ENCODE results near the gene GPX4.

Gene GPX4

DNA sequence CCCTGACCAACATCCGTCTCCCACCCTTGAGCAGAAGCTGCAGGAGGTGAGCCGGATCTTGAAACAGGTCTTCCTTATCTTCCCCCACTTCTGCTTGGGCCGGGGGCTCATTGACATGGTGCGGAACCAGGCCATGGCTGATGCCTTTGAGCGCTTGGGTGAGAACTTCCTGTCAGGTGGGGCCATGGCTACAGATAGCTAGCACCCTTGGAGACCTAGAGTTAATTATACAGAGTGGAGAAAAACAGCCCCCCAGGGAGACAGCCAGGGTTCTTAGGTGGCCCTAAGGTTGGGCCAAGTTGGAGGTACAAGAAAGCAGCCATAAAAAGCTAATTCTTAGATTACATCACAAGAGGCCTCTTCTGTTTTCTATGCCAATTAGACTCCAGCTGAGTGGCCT is 45.7 kb upstream of the GPX4 start:
- no peaks in the 10 kb centered on the region for H3K27me3 ChIP-seq (replicated peaks)
- no peaks in the 10 kb centered on the region for H3K36me3 ChIP-seq (replicated peaks)
- no peak overlapping the region for H3K4me3 ChIP-seq (ENCODE audit: low read depth, low read length)
- H3K27ac ChIP-seq = no peak overlapping the region
- in situ Hi-C loops (cut with HindIII; ENCODE audit: low pct_ligation_motif_present, low sequenced_read_pairs) = no loop called here
- TF ChIP-seq, protein P1, sequence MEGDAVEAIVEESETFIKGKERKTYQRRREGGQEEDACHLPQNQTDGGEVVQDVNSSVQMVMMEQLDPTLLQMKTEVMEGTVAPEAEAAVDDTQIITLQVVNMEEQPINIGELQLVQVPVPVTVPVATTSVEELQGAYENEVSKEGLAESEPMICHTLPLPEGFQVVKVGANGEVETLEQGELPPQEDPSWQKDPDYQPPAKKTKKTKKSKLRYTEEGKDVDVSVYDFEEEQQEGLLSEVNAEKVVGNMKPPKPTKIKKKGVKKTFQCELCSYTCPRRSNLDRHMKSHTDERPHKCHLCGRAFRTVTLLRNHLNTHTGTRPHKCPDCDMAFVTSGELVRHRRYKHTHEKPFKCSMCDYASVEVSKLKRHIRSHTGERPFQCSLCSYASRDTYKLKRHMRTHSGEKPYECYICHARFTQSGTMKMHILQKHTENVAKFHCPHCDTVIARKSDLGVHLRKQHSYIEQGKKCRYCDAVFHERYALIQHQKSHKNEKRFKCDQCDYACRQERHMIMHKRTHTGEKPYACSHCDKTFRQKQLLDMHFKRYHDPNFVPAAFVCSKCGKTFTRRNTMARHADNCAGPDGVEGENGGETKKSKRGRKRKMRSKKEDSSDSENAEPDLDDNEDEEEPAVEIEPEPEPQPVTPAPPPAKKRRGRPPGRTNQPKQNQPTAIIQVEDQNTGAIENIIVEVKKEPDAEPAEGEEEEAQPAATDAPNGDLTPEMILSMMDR (IDR thresholded peaks at IDR 0.05; ENCODE audit: low read depth, low read length, missing control alignments) = no peak
- DNase-seq = no peak

GRCh38 chr19:1060689-1061088 is 43.1 kb upstream of the GPX4 start:
- in situ Hi-C loops (cut with HindIII; ENCODE audit: low pct_ligation_motif_present, low sequenced_read_pairs) = no loop called here
- Histone ChIP-seq H3K27me3 (replicated peaks) (no peaks in the 10 kb centered on the region), H3K36me3 (replicated peaks) (no peaks in the 10 kb centered on the region), H3K27ac (no peak overlapping the region), H3K4me3 (ENCODE audit: low read depth, low read length) (no peak overlapping the region)
- DNase-seq = no peak
- TF ChIP-seq, protein P1 (IDR thresholded peaks at IDR 0.05; ENCODE audit: low read depth, low read length, missing control alignments) = no peak

- TF ChIP-seq, protein P1 (IDR thresholded peaks at IDR 0.05; ENCODE audit: low read depth, low read length, missing control alignments) = no peak
- no peaks in the 10 kb centered on the region for H3K27me3 ChIP-seq (replicated peaks)
- H3K4me3 ChIP-seq (ENCODE audit: low read depth, low read length) = no peak overlapping the region
- H3K36me3 ChIP-seq (replicated peaks) = no peaks in the 10 kb centered on the region
- in situ Hi-C loops (cut with HindIII; ENCODE audit: low pct_ligation_motif_present, low sequenced_read_pairs) = no loop called here
- H3K27ac ChIP-seq = no peak overlapping the region
- no peak for DNase-seq
These were observed 41.8 kb upstream of the GPX4 start for GRCh38 chr19:1061987-1062386.

- Histone ChIP-seq H3K27me3 (replicated peaks) (no peaks in the 10 kb centered on the region), H3K27ac (no peak overlapping the region), H3K36me3 (replicated peaks) (no peaks in the 10 kb centered on the region), H3K4me3 (ENCODE audit: low read depth, low read length) (no peak overlapping the region)
- TF ChIP-seq, protein P1 (IDR thresholded peaks at IDR 0.05; ENCODE audit: low read depth, low read length, missing control alignments) = no peak
- no peak for DNase-seq
- in situ Hi-C loops (cut with HindIII; ENCODE audit: low pct_ligation_motif_present, low sequenced_read_pairs) = no loop called here
These were observed 41.3 kb upstream of the GPX4 start for GRCh38 chr19:1062387-1063029.

GRCh38 chr19:1063030-1063908 is 40.5 kb upstream of the GPX4 start:
- H3K4me3 ChIP-seq (ENCODE audit: low read depth, low read length) = no peak overlapping the region
- H3K27me3 ChIP-seq (replicated peaks) = no peaks in the 10 kb centered on the region
- in situ Hi-C loops (cut with HindIII; ENCODE audit: low pct_ligation_motif_present, low sequenced_read_pairs) = no loop called here
- H3K36me3 ChIP-seq (replicated peaks) = no peaks in the 10 kb centered on the region
- H3K27ac ChIP-seq = no peak overlapping the region
- no peak for DNase-seq
- TF ChIP-seq, protein P1 (IDR thresholded peaks at IDR 0.05; ENCODE audit: low read depth, low read length, missing control alignments) = no peak

All from brain microvascular endothelial cell (primary cell).